ENCODE measurements around the gene C1QL4. TPM values are rescaled to one million over a fixed set of nuclear protein-coding genes. Genes with fewer than 3 reads are reported as not detected.
A peak's percentile ranks its signal among the peaks of the same experiment; 100 is the strongest.
"Not testable (repeated sequence)": the region's sequence is repeated elsewhere in the genome, so short reads cannot be mapped to it uniquely, and the experiment has no call there.

C1QL4 gene
- total RNA-seq (ENCODE audit: low replicate concordance): 0.18 TPM in 1 of 2 replicates, not detected in the other

DNA sequence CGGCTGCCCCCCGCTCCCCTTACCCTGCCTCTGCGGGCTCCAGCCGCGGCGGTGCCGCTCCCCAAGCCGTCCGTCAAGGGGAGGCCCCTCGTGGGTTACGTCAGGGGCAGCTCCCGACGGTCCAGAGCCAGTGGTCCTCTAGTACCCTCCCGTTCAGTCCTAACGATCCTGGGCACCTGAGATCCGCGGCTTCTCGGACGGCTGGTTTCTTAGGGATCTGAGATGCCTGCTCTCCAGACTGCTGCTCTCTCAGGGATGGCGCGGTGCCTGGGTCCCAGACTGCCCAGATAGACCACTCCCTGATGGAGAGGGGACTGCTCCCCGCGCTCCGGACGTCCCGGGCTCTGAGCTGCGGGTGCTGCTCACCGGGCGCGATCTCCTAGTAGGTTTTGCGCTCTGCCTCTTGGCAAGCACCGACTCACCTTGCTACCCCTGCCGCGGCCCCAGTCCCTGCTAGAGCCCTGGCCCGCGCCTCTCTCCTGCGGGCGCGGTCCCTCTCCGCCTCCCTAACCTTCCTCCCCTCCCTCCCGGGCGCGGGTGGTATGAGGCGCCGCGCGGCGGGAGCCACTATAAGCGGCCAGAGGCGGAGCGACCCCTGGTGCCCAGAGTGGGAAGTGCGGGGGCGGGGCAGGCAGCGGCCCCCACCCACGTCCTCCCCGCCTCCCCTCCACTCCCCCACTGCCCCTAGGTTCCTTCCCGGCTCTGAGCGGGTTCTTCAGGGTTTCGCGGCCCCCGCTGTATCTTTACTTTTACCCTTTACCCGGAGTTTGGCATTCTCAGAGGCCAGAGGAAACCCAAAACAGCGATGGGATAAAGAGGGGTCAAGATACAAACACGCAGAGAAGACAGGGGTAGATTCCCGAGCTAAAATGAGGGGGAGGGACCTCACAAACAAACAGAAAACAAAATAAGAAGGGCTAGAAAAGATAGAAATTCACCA lies at the start of gene C1QL4:
C1QL4 (minus strand) TSS at position 544 of the 940 bp plus-strand sequence. CDS start 711 bp downstream, outside the sequence.
- peak within 1 kb of the TSS; percentile 60 for H3K4me3 ChIP-seq (ENCODE audit: low read depth, low read length)
- peak; percentile 56 for DNase-seq (ENCODE audit: low read depth)
- TF ChIP-seq, protein P1, sequence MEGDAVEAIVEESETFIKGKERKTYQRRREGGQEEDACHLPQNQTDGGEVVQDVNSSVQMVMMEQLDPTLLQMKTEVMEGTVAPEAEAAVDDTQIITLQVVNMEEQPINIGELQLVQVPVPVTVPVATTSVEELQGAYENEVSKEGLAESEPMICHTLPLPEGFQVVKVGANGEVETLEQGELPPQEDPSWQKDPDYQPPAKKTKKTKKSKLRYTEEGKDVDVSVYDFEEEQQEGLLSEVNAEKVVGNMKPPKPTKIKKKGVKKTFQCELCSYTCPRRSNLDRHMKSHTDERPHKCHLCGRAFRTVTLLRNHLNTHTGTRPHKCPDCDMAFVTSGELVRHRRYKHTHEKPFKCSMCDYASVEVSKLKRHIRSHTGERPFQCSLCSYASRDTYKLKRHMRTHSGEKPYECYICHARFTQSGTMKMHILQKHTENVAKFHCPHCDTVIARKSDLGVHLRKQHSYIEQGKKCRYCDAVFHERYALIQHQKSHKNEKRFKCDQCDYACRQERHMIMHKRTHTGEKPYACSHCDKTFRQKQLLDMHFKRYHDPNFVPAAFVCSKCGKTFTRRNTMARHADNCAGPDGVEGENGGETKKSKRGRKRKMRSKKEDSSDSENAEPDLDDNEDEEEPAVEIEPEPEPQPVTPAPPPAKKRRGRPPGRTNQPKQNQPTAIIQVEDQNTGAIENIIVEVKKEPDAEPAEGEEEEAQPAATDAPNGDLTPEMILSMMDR (IDR thresholded peaks at IDR 0.05; ENCODE audit: insufficient read depth, low read length): peak; percentile 93

DNA sequence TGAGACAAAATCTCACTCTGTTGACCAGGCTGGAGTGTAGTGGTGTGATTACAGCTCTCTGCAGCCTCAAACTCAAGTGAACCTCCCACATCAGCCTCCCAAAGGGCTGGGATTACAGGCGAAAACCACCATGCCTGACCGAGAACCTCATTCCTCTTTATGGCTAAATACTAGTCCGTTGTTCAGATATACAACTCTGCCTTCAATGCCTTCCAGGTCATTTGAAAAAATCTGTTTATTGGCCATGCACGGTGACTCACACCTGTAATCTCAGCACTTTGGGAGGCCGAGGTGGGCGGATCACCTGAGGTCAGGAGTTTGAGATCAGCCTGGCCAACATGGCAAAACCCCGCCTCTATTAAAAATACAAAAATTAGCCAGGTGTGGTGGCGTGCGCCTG lies 43.2 kb upstream of the C1QL4 start:
- not testable (repeated sequence) for H3K4me3 ChIP-seq (ENCODE audit: low read depth, low read length); DNase-seq (ENCODE audit: low read depth)

DNA sequence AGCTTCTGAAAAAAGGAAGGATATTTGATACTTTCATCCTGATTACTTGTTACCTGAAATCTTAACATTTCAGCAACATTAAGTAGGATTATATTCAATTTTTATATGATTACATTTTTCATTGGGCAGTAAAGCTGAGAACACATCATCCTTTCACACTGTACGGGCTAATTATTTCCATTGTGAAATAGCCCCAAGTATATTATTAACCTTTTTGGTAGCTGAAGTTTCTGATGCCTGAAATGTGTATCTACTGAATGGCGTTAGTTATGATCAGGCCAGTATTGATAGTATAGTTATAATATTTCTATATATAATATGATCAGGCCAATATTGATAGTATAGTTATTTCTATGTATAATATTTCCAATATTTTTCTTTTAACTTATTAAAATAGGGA lies 40.4 kb upstream of the C1QL4 start:
- TF ChIP-seq, protein P1 (IDR thresholded peaks at IDR 0.05; ENCODE audit: insufficient read depth, low read length): no peak
- DNase-seq (ENCODE audit: low read depth): no peak
- H3K4me3 ChIP-seq (ENCODE audit: low read depth, low read length): no peak overlapping the region

DNA sequence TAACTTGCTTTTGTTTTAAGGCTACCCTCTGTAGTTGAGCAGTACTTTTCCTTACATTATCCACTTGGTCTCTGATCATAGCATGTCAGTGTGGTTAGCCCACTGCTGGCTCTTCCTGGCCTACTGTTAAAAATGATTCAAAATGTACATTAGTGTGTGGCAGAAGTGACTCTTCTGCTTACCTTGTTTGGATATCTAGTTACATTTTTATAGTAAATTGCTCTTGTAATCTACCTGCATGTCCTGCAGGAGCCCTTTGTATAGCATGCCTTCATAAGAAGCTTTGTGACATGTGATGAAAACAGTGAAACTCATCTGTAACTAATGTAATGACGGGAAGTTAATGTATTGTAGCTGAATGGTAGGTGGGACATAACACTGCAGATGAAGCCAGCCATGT lies 38.4 kb upstream of the C1QL4 start:
- TF ChIP-seq, protein P1 (IDR thresholded peaks at IDR 0.05; ENCODE audit: insufficient read depth, low read length): no peak
- H3K4me3 ChIP-seq (ENCODE audit: low read depth, low read length): no peak overlapping the region
- no peak for DNase-seq (ENCODE audit: low read depth)

DNA sequence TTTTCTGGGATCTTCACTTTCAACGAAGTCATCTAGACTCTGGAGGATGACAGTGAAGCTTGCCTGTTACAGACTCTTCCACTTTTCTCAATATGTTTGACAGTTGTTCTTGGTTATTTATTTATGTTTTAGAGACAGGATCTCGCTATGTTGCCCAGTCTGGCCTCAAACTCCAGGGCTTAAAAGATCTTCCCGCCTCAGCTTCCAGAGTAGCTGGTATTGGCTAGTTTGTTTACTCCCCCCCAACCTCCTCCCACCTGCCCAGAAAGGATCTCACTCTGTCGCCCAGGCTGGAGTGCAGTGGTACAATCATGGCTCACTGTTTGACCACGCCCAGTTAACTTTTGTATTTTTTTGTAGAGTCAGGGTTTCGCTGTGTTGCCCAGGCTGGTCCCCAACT lies 33.6 kb upstream of the C1QL4 start:
- TF ChIP-seq, protein P1 (IDR thresholded peaks at IDR 0.05; ENCODE audit: insufficient read depth, low read length): no peak
- H3K4me3 ChIP-seq (ENCODE audit: low read depth, low read length): no peak overlapping the region

DNA sequence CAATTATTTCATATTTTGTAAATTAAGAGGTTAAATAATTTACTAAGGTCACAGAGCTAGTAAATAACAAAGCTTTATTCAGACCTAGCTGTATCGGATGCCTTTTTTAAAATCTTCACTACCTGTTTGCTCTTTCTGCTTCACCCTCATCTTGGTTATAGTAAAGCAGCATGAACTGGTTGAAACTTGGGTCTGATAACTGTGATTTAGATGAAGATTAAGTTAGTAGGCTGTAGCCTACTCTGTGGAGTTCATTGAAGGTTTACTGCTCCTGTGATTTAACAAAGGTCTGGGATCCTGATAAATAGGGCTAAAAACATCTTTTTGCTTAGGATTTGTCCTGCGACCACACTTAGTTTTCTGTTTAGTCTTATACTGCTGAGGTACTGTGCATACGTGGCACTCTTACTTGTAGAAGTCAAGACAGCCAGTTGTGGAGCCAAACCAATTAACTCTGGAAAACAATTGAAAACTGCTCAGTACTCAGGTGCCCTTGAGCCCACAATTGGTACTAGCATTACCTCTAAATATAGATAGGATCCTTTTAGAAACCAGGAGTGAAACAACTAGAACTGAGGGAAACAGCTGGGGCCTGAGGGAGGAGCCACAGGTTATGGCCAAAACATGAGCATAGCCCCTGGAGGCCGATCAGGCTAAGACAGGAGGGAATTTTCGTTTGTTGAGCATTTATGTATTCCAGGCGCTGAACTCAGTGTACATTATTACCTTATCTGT lies 32.6 kb upstream of the C1QL4 start:
- peak overlapping the region; percentile 76 for H3K4me3 ChIP-seq (ENCODE audit: low read depth, low read length)

More for the DNA sequence above, 33.6 kb upstream of the C1QL4 start:
- DNase-seq (ENCODE audit: low read depth): no peak

More for the DNA sequence above, 32.6 kb upstream of the C1QL4 start:
- peak; percentile 74 for DNase-seq (ENCODE audit: low read depth)
- TF ChIP-seq, protein P1 (IDR thresholded peaks at IDR 0.05; ENCODE audit: insufficient read depth, low read length): peak; percentile 75
